PC-3 (cell line): ENCODE results near the gene ARFGAP1. TPM values are rescaled to one million over a fixed set of nuclear protein-coding genes. Genes with fewer than 3 reads are reported as not detected.

ENCODE experiments used
- ATAC-seq: fragments of 200-7000 bp; cut with Tn5 transposase; 2 replicates; pipeline ENCODE4 v1.9.1; 2020; ENCODE audit warnings: mild to moderate bottlenecking, moderate library complexity
- BruUV-seq: library from RNA; stranded (reverse); fragments of 400-500 nt; replicated peaks from 2 replicates; lab custom pipeline; 2021; lab: Mats Ljungman, UMichigan
- CTCF ChIA-PET: fragments of 300-600 bp; sonication (Branson Sonifier 250); formaldehyde crosslinking; loops from one replicate; lab custom pipeline; 2022; ENCODE audit warnings: antibody characterized with exemption; lab: Charles Lee
- POLR2A ChIA-PET: fragments of 300-600 bp; sonication (Branson Sonifier 250); formaldehyde crosslinking; loops from one replicate; lab custom pipeline; 2022; ENCODE audit warnings: antibody characterized with exemption; ENCODE audit not compliant: unreplicated experiment; lab: Charles Lee
- DNase-seq: peaks from one replicate; pipeline ENCODE4 v3.0.0-alpha.2; 2015
- H2AFZ ChIP-seq: fragments of 300-600 bp; sonication (generic); 2 replicates; pipeline ENCODE4 v1.6.0; 2016; ENCODE audit warnings: antibody characterized with exemption, low read length
- H3F3A ChIP-seq: fragments of 300-600 bp; sonication (generic); one replicate; pipeline ENCODE4 v1.6.0; 2017; ENCODE audit warnings: antibody characterized with exemption, low read length, control low read depth, mild to moderate bottlenecking; ENCODE audit not compliant: unreplicated experiment
- H3K27ac ChIP-seq: fragments of 300-600 bp; sonication (generic); 2 replicates; pipeline ENCODE4 v1.5.1; 2016; ENCODE audit warnings: mild to moderate bottlenecking, low read length
- H3K27me3 ChIP-seq: fragments of 300-600 bp; sonication (generic); 2 replicates; pipeline ENCODE4 v1.6.1; 2016; ENCODE audit warnings: low read length, mixed read lengths
- H3K36me3 ChIP-seq: fragments of 300-600 bp; sonication (generic); 2 replicates; pipeline ENCODE4 v1.6.1; 2016; ENCODE audit warnings: low read depth, mixed run types, low read length, mixed read lengths
- H3K4me1 ChIP-seq: fragments of 300-600 bp; sonication (generic); 2 replicates; pipeline ENCODE4 v1.5.1; 2016; ENCODE audit warnings: low read length; ENCODE audit not compliant: insufficient read depth
- H3K4me2 ChIP-seq: fragments of 300-600 bp; sonication (generic); 2 replicates; pipeline ENCODE4 v1.6.0; 2016; ENCODE audit warnings: low read length
- H3K4me3 ChIP-seq: fragments of 300-600 bp; sonication (generic); 2 replicates; pipeline ENCODE4 v1.5.1; 2016; ENCODE audit warnings: mild to moderate bottlenecking, low read length, mixed read lengths
- H3K79me2 ChIP-seq: fragments of 300-600 bp; sonication (generic); 2 replicates; pipeline ENCODE4 v1.6.1; 2017; ENCODE audit warnings: low read length, mixed read lengths
- H3K9ac ChIP-seq: fragments of 300-600 bp; sonication (generic); 2 replicates; pipeline ENCODE4 v1.6.0; 2016; ENCODE audit warnings: mild to moderate bottlenecking, low read length
- H3K9me2 ChIP-seq: fragments of 300-600 bp; sonication (generic); replicated peaks from 2 replicates; pipeline ENCODE4 v1.6.1; 2016; ENCODE audit warnings: mixed run types, low read length, mixed read lengths
- H3K9me3 ChIP-seq: fragments of 300-600 bp; sonication (generic); 2 replicates; pipeline ENCODE4 v1.6.1; 2016; ENCODE audit warnings: low read length, mixed read lengths
- H4K20me1 ChIP-seq: fragments of 300-600 bp; sonication (generic); 2 replicates; pipeline ENCODE4 v1.6.1; 2016; ENCODE audit warnings: low read length, mixed read lengths
- CTCF ChIP-seq: fragments of 300-600 bp; sonication (generic); conservative IDR thresholded peaks from 2 replicates; pipeline ENCODE4 v1.5.1; 2017; ENCODE audit warnings: antibody characterized with exemption, low read depth, mild to moderate bottlenecking, low read length
- EZH2 ChIP-seq: fragments of 300-600 bp; sonication (generic); IDR thresholded peaks from one replicate; pipeline ENCODE4 v1.6.1; 2017; ENCODE audit warnings: antibody characterized with exemption, mild to moderate bottlenecking, low read length; ENCODE audit not compliant: unreplicated experiment
- EZH2phosphoT487 ChIP-seq: fragments of 300-600 bp; sonication (generic); IDR thresholded peaks from 2 replicates; pipeline ENCODE4 v1.6.1; 2018; ENCODE audit warnings: mild to moderate bottlenecking, antibody characterized with exemption, low read length, borderline replicate concordance
- intact Hi-C: fragments of 100-400 bp; cut with micrococcal nuclease; formaldehyde crosslinking; loops from 2 replicates; pipeline ENCODE4 v1.9.0; 2023
- total RNA-seq: library from RNA; depleted of rRNA; stranded (reverse); fragments of >200 nt; gene quantifications from 2 replicates; pipeline ENCODE4 v1.2.3, GENCODE V29; 2014

ARFGAP1 gene
- total RNA-seq, 1 experiment from 2014 or later: 75.6 TPM

- Histone ChIP-seq H3K79me2 (no peaks in the 10 kb centered on the region), H2AFZ (no peak overlapping the region), H3K27me3 (no peaks in the 10 kb centered on the region), H3F3A (no peaks in the 10 kb centered on the region), H3K36me3 (no peaks in the 10 kb centered on the region), H4K20me1 (no peaks in the 10 kb centered on the region), H3K9me2 (no peaks in the 10 kb centered on the region), H3K9ac (no peak overlapping the region), H3K4me1 (no peaks in the 10 kb centered on the region), H3K27ac (no peak overlapping the region), H3K4me2 (no peak overlapping the region), H3K9me3 (no peaks in the 10 kb centered on the region), H3K4me3 (no peak overlapping the region)
- intact Hi-C loops: no loop called here
- CTCF ChIA-PET: no interaction called here
- TF ChIP-seq CTCF: no peak
- TF ChIP-seq EZH2phosphoT487: no peak
- TF ChIP-seq EZH2: no peak
- BruUV-seq: no TSS peak
- POLR2A ChIA-PET: no interaction called here
- DNase-seq (no peak), ATAC-seq (no peak)
Measured at GRCh38 chr20:63314015-63314471, 41.4 kb downstream of the ARFGAP1 start.

DNA sequence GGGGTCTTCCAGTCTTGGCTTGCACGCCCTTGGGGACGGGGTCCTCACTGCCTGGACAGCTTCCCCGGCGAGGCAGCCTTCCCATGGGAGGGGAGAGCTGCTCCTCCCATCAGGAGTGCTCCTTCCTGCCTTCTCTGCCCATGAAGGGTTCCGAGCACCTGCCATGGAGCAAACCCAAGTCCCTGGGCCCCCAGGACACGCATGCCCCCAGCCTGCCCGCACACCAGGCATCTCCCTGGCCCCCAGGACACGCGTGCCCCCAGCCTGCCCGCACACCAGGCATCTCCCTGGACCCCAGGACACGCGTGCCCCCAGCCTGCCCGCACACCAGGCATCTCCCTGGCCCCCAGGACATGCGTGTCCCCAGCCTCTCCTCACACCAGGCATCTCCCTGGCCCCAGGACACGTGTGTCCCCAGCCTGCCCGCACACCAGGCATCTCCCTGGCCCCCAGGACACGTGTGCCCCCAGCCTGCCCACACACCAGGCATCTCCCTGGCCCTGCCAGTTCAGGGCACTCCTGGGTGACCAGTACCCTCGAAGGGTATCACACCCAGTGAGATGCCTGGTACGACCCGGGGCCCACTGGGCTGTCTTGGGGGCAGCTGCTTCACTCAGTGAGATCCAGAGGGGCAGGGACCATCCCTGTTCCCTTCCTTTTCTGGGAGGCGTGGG is 42.1 kb downstream of the ARFGAP1 start:
- Histone ChIP-seq H3K4me3 (no peak overlapping the region), H3K4me2 (no peak overlapping the region), H3K36me3 (no peaks in the 10 kb centered on the region), H3K9me2 (no peaks in the 10 kb centered on the region), H3K4me1 (no peaks in the 10 kb centered on the region), H2AFZ (no peak overlapping the region), H3K27ac (no peak overlapping the region), H3F3A (no peaks in the 10 kb centered on the region), H3K27me3 (no peaks in the 10 kb centered on the region), H3K9ac (no peak overlapping the region), H4K20me1 (no peaks in the 10 kb centered on the region), H3K79me2 (no peaks in the 10 kb centered on the region), H3K9me3 (no peaks in the 10 kb centered on the region)
- ChIA-PET CTCF (no interaction called here), POLR2A (no interaction called here)
- intact Hi-C loops: no loop called here
- DNase-seq (no peak), ATAC-seq (no peak)
- BruUV-seq: no TSS peak
- TF ChIP-seq EZH2 (no peak), CTCF (no peak), EZH2phosphoT487 (no peak)

DNA sequence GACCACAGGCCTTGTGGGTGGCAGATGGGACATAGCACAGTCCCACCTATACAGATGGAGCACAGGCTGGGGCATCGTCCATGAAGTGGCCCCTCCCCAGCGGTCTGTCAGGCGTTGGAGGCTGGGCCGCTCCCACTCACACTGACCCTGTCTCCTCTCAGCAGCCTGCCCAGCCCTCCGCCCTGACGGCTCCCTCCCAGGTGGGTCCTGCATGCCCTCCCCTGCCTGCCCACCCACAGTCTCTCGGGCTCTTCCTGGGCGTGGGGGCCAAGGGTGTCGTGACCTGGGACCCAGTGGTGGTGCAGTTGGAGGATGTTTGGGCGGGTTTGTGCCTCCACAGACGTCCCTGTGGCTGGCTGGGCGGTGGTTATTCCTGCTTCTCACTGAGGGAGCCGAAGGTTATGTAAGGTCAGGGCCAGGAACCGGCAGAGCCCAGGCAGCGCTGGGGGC is 42.7 kb downstream of the ARFGAP1 start:
- Histone ChIP-seq H3K9me2 (no peaks in the 10 kb centered on the region), H3F3A (no peaks in the 10 kb centered on the region), H3K9ac (no peak overlapping the region), H3K4me3 (no peak overlapping the region), H3K4me1 (no peaks in the 10 kb centered on the region), H3K27me3 (no peaks in the 10 kb centered on the region), H3K4me2 (no peak overlapping the region), H2AFZ (no peak overlapping the region), H3K9me3 (no peaks in the 10 kb centered on the region), H3K27ac (no peak overlapping the region), H4K20me1 (no peaks in the 10 kb centered on the region), H3K79me2 (no peaks in the 10 kb centered on the region), H3K36me3 (no peaks in the 10 kb centered on the region)
- ATAC-seq: no peak
- ChIA-PET CTCF (no interaction called here), POLR2A (no interaction called here)
- no peak for TF ChIP-seq EZH2phosphoT487
- TF ChIP-seq EZH2: no peak
- TF ChIP-seq CTCF: no peak
- intact Hi-C loops: no loop called here
- no peak for DNase-seq
- BruUV-seq: no TSS peak
